Measurements from ENCODE around the gene DPH2.

DNA sequence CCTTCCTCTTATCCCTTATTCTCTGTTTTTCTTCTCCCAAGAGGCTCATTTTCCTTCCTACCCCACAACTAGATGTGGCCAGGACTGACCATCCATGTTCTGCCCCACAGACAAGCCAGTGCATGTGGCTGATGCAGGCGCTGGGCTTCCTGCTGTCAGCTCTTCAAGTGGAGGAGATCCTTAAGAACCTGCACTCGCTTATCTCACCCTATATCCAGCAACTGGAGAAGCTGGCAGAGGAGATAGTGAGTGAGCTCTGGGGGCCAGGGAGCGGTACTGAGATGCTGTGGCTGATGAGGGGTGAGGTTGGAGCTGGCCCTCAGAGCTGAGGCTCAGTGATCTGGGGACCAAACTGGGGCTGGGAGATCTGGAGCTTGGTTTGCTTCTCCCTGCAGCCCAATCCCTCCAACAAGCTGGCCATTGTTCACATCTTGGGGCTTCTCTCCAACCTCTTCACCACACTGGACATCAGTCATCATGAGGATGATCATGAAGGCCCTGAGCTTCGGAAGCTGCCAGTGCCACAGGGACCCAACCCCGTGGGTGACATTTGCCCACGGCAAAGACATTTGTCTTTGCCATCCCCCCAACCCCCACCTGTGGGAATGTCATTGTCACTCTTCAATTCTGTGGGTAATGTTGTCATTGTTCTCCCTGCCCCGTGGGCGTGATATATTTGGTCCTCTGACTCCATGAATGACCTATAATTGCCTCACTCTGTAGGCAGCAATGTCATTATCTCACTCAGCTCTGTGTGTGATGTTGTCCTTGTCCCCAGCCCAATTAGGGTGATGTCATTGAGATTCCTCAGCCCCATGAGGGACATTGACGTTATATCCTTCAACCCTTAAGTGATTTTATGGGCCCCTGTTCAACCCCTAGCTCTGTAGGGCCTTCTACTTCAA lies 11.2 kb upstream of the DPH2 start:
- no peak for TF ChIP-seq POLR2AphosphoS5 (IDR thresholded peaks at IDR 0.05)
- TF ChIP-seq POLR2A (IDR thresholded peaks at IDR 0.05) = no peak
- TF ChIP-seq EP300 (IDR thresholded peaks at IDR 0.05) = no peak
